HG03432 (cell line): ENCODE measurements around the gene TULP4.
A peak's percentile ranks its signal among the peaks of the same experiment; 100 is the strongest.

Experiments used
- ATAC-seq: cut with Tn5 transposase; IDR thresholded peaks from one replicate; pipeline ENCODE4 v1.9.1; 2021; ENCODE audit warnings: mild to moderate bottlenecking, moderate library complexity; ENCODE audit not compliant: unreplicated experiment

Gene TULP4

DNA sequence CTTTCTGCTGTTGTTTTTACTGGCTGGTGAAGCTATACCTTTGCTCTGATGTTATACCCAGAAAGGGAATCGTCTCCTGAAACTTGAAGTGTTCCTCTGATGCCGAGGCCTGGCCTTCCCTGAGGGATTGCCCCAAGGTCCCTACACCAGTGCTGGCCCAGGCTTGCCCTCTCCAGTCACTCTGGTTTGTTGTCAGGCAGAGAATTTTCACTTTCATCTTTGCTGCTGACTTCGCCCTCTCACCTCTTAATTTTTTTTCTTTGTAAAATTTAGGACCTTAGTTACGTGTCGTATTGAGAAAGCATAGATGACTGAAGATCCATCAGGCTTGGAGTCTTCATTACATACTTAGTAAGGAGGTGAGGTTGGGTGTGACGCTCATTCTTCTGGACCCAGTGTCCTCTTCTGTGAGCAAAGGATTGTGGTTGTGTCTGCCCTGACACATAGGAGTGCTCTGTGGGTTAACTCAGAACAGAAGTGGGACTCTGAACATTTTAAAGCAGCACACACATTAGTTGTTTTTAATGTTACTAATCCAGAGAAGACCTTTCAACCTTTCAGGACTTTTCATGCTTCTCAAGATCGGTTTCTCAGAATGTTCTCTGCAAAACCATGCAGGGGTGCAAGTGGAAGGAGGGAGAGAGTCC is 45.4 kb downstream of the TULP4 start:
- peak; percentile 80 for ATAC-seq

- ATAC-seq: no peak
Measured at GRCh38 chr6:158358450-158359077, 46.3 kb downstream of the TULP4 start.

DNA sequence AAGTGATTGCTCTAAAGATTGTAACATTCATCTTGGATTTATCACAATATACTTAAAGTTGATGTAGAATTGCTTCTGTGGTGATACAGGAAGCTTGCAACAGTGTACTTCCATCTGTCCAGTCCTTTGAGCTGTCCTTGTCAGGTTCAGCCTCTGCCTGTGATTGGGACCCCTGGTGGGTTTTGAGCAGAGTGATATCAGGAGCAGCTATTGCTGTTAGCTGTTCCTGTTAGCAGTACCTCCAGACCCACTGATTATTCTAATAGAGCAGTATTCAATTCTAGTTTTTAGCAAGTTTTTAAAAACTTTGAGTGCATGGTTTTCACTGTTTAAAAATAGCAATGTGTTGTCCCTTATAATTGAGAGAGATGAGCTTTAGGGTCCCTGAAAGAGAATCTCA is 48.8 kb downstream of the TULP4 start:
- ATAC-seq: no peak

GRCh38 chr6:158361961-158362669 is 49.9 kb downstream of the TULP4 start:
- no peak for ATAC-seq

DNA sequence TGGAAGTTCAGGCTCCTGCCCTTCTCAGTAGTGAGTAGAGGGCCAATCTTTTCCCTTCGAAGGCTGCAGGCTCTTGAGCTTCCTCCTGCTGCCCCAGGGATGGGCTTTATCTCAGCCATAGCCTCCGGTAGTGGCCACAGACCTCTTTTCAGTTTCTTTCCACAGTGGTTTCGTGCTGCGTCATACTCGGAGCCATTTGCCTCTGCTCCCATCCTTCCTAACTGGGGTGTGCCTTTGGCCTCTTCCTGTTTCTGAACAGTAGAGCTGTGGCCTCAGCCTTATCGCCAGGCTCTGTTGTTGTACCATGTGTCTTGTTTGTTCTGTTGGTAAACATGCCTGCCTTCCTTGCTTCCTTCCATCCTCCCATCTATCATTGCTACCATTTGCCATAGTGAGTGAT is 54.1 kb downstream of the TULP4 start:
- ATAC-seq: no peak

- ATAC-seq: no peak
Measured at GRCh38 chr6:158367816-158368215, 55.6 kb downstream of the TULP4 start.

- ATAC-seq: no peak
Measured at GRCh38 chr6:158369241-158369640, 57.0 kb downstream of the TULP4 start.

- no peak for ATAC-seq
Measured at GRCh38 chr6:158370805-158371204, 58.5 kb downstream of the TULP4 start.

DNA sequence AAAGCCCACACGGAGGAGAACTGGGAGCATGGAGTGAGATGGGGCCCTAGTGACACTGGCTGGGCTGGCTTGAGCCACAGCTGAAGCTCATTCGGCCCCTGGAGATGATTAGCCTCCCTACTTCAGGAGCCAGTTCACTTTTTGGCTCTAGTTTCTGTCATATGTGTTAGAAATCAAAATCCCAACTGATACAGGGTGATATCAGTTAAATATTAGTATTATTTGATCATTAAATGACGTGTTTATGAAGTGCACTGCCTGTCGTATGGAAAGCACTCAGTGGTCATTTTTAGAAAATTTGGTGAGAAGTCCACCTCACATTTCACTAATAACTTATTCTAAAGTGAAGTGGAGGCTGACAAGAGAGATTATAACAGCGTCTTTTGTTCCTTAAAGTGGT is 59.0 kb downstream of the TULP4 start:
- no peak for ATAC-seq

DNA sequence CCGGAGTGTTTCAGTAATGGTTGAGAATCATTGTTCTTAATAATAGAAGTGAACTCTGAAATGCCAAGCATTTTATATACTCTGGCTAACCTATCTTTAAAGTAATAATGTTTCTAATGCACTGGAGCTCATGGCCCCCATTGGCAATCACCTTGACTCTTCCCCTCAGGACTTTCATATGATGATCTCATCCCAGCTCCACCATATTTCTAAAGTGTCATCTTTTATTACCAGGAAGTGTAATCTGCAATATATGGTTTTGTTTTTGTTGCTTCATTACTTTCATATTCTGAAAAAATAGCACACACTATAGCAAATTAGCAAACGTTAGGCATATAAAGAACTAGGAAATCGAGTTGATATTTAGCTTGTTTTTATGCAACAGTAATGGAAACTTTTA is 60.3 kb downstream of the TULP4 start:
- no peak for ATAC-seq

DNA sequence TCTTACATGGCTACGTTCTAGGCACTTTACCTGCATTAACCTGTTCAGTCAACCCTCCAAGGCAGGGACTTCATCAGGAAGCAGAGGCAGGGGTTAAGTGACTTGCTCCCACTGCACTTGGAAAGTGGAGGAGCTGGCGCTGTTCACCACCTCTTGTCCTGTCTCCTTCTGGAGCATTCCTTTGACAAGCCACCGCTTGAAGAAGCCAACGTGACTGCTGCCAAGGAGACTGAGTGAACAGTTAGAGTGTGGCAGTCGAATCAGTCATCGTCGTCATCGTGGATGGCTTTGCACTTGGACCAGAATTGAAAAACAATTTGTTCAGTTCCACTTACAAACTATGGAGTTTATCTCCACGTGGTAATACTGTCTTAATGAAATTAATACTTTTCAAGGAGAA is 60.9 kb downstream of the TULP4 start:
- ATAC-seq: no peak

DNA sequence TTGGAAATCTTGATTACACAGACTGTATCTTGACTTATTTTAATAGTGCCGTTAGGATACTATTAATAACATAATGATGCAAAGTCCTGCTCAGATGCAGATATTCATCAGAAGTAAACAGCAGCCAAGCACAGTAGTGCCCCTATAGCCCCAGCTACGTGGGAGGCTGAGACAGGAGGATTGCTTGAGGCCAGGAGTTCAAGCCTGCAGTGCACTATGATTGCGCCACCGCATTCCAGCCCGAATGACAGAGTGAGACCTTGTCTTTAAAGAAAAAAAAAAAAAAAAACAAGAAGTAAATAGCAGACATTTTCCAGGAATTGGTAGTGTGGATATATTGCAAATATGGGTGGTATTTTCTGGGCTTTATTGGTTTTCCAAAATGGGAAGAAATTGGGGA is 61.8 kb downstream of the TULP4 start:
- ATAC-seq: no peak

DNA sequence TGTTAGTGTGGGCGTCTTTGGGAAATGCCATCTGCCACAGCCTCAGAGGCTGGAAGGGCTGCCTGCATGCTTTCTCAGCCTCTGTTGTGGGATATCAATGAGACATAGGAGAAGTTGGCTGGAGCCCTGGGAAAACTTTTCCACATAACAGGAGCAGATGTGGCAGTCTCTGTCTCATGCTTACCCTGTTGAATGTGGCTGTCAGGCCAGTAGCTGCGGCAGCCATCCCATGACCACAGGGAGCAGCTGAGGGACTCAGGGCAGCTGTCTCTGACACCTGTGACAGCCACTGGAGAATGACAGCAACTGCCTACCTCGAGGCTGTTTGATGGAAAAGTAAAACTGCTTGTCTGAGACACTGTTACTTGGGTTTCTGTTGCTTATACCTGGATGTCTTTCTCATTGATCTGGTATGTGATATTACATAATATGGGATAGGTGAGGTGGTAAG is 64.4 kb downstream of the TULP4 start:
- no peak for ATAC-seq

DNA sequence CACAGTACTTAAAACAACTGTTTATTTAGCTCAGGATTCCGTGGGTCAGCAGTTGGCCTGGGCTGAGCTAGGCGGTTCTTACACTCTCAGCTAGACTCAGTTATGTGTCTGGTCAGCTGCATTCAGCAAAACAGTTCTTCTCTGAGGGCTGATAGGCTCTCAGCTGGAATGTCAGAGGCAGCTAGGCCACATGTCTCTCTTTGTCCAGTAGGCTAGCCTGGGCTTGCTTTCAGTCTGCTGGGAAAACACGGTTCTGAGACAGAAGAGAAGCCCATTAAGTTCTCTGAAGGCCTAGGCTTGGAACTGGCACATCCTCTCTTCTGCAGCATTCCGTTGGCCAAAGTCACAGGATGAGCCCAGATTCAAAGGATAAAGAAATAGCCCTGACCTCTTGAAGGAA is 65.6 kb downstream of the TULP4 start:
- ATAC-seq: no peak

GRCh38 chr6:158379336-158379735 is 67.1 kb downstream of the TULP4 start:
- ATAC-seq: no peak

DNA sequence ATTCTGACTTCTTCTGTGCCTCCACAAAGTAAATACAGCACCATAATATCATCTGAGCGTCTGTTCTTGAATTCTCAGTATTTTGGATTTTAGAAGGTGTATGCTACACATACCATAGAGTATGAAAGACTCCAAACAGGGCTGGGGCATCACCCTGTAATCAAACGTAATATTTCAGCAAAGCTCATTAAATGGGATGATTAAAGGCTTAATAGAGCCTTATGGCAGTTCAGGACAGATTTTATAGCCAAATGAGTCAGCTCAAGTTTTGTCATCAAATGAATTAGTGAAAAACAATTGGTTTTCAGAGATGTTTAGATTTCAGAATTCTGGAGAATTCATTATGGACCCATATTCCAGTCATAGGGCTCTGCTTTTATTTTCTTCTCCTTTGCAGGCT is 68.9 kb downstream of the TULP4 start:
- ATAC-seq: no peak

DNA sequence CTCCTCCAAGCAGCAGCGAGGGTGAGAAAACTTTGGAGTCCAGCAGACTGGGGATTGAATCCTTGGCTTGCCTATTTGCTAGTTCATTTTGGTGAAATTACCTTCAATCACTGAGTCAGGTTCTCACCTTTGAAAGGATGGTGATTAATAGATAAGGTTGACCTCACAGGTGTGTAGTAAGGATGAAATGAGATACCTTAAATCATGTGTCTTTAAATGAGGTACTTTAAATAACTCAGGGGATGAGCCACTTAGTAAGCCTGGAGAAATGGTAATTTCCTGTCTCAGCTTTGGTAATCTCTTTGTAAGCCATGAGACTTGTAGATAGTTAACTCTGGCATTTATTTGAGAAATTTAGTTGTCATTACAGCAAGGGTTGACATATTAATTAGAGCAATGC is 70.2 kb downstream of the TULP4 start:
- no peak for ATAC-seq

GRCh38 chr6:158383057-158383456 is 70.8 kb downstream of the TULP4 start:
- no peak for ATAC-seq

DNA sequence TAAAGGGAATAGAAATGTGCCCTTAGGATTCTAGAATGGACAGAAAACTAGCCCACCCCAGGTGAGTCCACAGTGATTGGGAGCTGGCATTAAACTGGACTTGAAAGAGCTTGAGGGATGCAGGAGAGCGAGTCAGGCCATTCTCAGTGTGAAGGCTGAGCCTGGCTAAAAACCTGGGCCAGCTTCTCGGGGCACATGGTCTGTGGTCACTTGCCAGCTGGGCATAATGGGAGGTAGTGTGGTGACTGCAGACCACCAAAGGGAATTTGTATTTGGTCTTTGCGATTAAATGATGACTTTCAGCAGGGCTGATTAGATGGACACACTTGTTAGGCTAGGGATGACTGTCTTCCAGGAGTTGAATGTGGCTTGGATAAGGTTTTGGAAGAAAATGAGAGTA is 71.3 kb downstream of the TULP4 start:
- ATAC-seq: no peak

GRCh38 chr6:158384671-158385110 is 72.4 kb downstream of the TULP4 start:
- no peak for ATAC-seq

DNA sequence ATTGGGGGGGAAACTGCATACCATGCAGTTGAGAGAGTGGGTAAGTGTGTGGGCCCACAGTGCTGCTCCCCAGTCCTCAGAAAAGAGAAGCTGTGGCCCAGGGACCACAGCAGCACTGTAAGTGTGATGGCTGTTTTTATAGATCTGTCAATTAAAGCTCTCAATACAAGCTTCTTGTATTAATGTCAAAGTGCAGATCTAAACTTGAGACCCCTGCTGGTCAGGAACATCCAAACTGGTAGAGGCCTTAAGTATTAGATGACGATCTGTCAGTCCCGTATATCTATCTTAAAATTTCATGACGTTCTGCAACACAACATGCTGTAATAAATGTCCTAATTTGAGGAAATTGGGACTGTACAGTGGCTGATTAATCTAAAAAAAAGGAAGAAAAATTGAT is 74.8 kb downstream of the TULP4 start:
- ATAC-seq: no peak

DNA sequence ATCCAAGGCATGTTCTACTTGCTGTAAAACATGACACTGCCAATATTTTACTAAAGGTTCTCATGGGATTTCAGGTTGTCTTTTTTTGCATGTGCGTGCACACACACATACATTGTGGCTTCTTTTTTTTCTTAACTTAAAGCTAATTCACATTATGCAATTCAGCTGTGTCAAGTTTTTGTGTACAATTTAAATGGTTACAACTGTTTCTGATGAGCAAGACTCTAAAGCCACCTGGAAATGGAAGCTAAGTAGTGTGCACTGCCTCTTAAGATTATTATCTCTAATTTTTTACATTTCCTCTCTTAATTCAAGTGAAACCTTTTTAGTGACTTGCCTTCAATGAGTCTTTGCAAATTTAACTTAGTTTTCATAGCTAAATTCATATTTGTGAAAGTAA is 75.3 kb downstream of the TULP4 start:
- no peak for ATAC-seq
